Activated CD4-positive, alpha-beta memory T cell treated with anti-CD3 and anti-CD28 coated beads, Interleukin-2, amount 10 ng/mL, durations not matched to agents 7 days and 5 days (primary cell): Measurements from ENCODE around the gene LDHB. TPM values are rescaled to one million over a fixed set of nuclear protein-coding genes. Genes with fewer than 3 reads are reported as not detected.
"Not testable (repeated sequence)": the region's sequence is repeated elsewhere in the genome, so short reads cannot be mapped to it uniquely, and the experiment has no call there.

Experiments used
- CTCF ChIA-PET: fragments of 350-600 bp; sonication (Branson Sonifier 250); formaldehyde crosslinking; loops from one replicate; lab custom pipeline; 2021; ENCODE audit warnings: antibody characterized with exemption, inconsistent platforms; lab: Charles Lee
- POLR2A ChIA-PET: fragments of 350-600 bp; sonication (Branson Sonifier 250); formaldehyde crosslinking; loops from one replicate; lab custom pipeline; 2021; ENCODE audit warnings: antibody characterized with exemption; lab: Charles Lee
- DNase-seq: peaks from one replicate; pipeline ENCODE4 v3.0.0-alpha.2; 2020
- H3K27ac Mint-ChIP-seq: one replicate; pipeline ENCODE4 v1.8.0; 2021; ENCODE audit warnings: mild to moderate bottlenecking, mixed read lengths
- H3K27me3 Mint-ChIP-seq: one replicate; pipeline ENCODE4 v1.8.0; 2021; ENCODE audit warnings: mixed read lengths
- H3K36me3 Mint-ChIP-seq: one replicate; pipeline ENCODE4 v1.8.0; 2021; ENCODE audit warnings: low read depth, mixed read lengths
- H3K4me1 Mint-ChIP-seq: one replicate; pipeline ENCODE4 v1.8.0; 2021; ENCODE audit warnings: mixed read lengths
- H3K4me3 Mint-ChIP-seq: one replicate; pipeline ENCODE4 v1.8.0; 2021; ENCODE audit warnings: mild to moderate bottlenecking, mixed read lengths
- H3K9me3 Mint-ChIP-seq: one replicate; pipeline ENCODE4 v1.8.0; 2021; ENCODE audit warnings: mixed read lengths
- total RNA-seq, 2 experiments: library from RNA; stranded (reverse); gene quantifications; one replicate each; pipeline ENCODE4 v1.2.3, GENCODE V29; 2021

Gene LDHB
- total RNA-seq, 2 experiments from 2014 or later = 955 to 985 TPM

DNA sequence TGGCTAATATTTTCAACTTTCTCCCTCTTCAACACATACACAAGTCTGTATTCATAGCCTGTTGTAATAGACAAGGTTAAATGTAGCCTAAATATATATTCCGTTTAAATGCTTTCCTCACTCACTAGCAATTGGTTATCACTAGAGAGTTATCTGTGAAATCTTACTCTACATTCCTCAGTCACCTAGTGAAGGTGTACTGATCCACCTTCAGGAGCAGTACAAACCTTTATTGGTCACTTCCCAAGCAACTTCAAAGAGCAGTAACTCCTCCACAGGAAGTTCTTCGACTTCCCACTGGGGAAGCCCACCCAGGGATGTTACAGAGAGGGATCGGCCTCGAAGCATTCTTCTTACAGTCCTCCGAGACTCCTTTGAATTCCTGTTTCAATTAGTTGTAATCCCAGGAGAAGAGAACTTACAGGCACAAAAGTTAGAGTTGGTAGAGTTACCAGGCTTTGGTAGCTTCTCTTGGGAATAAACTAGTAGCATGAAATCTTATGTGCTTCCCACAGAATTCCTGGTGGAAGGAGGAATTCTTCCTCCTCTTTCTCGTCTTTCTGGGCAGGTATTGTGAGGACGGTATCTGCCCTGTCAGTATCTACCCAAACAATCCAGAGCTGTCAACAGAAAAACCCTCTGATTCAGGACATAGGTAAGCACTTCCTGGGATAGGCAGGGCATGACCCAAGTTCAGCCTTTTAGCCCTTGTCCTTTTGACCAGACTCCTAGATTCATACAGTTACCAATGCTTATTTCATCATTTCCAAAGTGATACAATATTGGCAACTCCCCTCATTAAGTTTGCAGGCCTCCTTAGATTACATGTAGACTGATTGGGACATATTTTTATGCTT, 53.2 kb downstream of the LDHB start, which contains the start of gene GYS2:
Gene GYS2 (minus strand): TSS at position 603 of the 857 bp plus-strand sequence. CDS start 255 bp downstream, at position 348.
- H3K9me3 Mint-ChIP-seq = no peaks in the 10 kb centered on the region
- no peak within 1 kb of the TSS for H3K4me3 Mint-ChIP-seq
- ChIA-PET POLR2A (no interaction called here), CTCF (interaction anchor here (0.9 to 1.6 kb wide), 2 partner anchors 9 to 76 kb away, joined by 3 to 5 read pairs; no protein-coding TSS in a partner anchor)
- no peaks in the 10 kb centered on the region for H3K36me3 Mint-ChIP-seq
- peaks cover 3% of the 10 kb centered on the region for H3K27me3 Mint-ChIP-seq
- no peaks in the 10 kb centered on the region for H3K4me1 Mint-ChIP-seq
- no peak for DNase-seq
- H3K27ac Mint-ChIP-seq = no peak within 1 kb of the TSS

GRCh38 chr12:21602774-21603173, 54.9 kb downstream of the LDHB start:
- Mint-ChIP-seq H3K9me3 (no peaks in the 10 kb centered on the region), H3K4me3 (no peak overlapping the region), H3K27ac (no peak overlapping the region), H3K36me3 (no peaks in the 10 kb centered on the region), H3K27me3 (peaks cover 3% of the 10 kb centered on the region), H3K4me1 (no peaks in the 10 kb centered on the region)
- POLR2A ChIA-PET = no interaction called here
- DNase-seq = no peak
- CTCF ChIA-PET = no interaction called here

GRCh38 chr12:21600196-21600595, 57.4 kb downstream of the LDHB start:
- no peak for DNase-seq
- Mint-ChIP-seq H3K4me3 (no peak overlapping the region), H3K4me1 (no peaks in the 10 kb centered on the region), H3K9me3 (no peaks in the 10 kb centered on the region), H3K27me3 (peaks cover 3% of the 10 kb centered on the region), H3K27ac (no peak overlapping the region), H3K36me3 (no peaks in the 10 kb centered on the region)
- ChIA-PET POLR2A (no interaction called here), CTCF (no interaction called here)

DNA sequence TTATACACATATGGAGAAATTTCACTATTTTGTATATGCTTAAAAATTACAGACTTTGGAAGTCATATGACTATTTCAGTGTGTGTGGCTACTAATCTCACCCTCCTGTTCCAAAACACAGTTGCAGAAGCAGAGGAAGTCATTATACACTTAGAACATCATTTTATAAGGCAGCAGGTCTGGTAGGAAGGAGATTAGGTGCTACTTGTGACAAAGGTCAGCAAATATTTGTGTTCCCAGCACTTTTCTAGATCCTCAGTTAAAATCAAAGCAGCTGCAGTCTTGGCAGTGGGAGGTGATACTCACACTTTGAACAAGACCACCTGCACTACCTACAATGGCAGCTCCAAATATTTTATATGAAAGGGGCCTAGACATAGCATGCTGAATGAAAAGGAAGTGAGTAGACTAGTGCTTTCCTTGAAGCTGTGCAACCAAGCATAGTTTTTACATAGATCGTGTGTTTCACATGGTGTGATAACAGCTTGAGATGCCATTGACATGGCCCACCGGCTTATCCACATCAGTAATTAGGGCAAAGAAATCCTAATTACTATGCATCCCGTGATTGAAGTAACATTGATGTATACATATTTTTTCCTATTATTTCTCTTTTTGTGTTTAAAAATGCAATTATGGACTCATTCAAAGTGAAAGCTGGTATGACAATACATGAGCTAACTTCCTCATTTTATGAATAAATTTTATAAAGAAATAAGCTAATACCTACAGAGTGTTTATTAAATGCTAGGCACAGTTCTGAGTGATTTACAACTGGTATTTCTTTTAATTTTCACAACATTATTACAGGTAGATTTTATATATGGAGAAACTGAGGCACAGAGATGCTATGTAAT, 58.3 kb downstream of the LDHB start:
- H3K36me3 Mint-ChIP-seq = no peaks in the 10 kb centered on the region
- no peak for DNase-seq
- H3K27me3 Mint-ChIP-seq = peaks cover 3% of the 10 kb centered on the region
- ChIA-PET CTCF (interaction anchor here (1.8 kb wide), 1 partner anchor 11 kb away, joined by 4 read pairs; no protein-coding TSS in a partner anchor), POLR2A (no interaction called here)
- H3K27ac Mint-ChIP-seq = no peak overlapping the region
- H3K4me3 Mint-ChIP-seq = no peak overlapping the region
- peaks cover 2% of the 10 kb centered on the region for H3K9me3 Mint-ChIP-seq
- H3K4me1 Mint-ChIP-seq = no peaks in the 10 kb centered on the region

GRCh38 chr12:21598651-21599050, 59.0 kb downstream of the LDHB start:
- H3K27me3 Mint-ChIP-seq = peaks cover 3% of the 10 kb centered on the region

DNA sequence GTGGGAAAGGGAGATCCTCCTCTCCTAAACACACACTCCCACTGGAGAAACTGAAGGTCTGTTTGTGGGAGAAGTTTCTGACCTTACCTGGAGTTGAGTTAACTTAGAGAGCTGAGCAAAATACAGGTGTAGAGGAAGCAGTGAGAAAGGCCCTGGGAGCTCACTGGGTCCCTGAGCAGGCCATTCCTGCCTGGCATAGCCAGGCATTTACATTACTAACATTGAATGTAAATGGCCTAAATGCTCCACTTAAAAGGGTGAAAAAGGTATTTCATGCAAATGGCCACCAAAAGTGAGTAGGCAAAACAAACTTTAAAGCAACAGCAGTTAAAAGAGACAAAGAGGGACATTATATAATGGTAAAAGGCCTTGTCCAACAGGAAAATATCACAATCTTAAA, 62.3 kb downstream of the LDHB start:
- H3K27ac Mint-ChIP-seq, CTCF ChIA-PET, POLR2A ChIA-PET, H3K4me1 Mint-ChIP-seq, H3K36me3 Mint-ChIP-seq, H3K4me3 Mint-ChIP-seq, H3K27me3 Mint-ChIP-seq, DNase-seq: not testable (repeated sequence)
- H3K9me3 Mint-ChIP-seq = peaks cover 14% of the 10 kb centered on the region

More at GRCh38 chr12:21598651-21599050, 59.0 kb downstream of the LDHB start:
- H3K4me3 Mint-ChIP-seq = no peak overlapping the region
- H3K36me3 Mint-ChIP-seq = no peaks in the 10 kb centered on the region
- no peak for DNase-seq
- no peak overlapping the region for H3K27ac Mint-ChIP-seq
- no peaks in the 10 kb centered on the region for H3K4me1 Mint-ChIP-seq
- ChIA-PET POLR2A (no interaction called here), CTCF (interaction anchor here (1.8 kb wide), 1 partner anchor 12 kb away, joined by 4 read pairs; no protein-coding TSS in a partner anchor)
- H3K9me3 Mint-ChIP-seq = peaks cover 2% of the 10 kb centered on the region

DNA sequence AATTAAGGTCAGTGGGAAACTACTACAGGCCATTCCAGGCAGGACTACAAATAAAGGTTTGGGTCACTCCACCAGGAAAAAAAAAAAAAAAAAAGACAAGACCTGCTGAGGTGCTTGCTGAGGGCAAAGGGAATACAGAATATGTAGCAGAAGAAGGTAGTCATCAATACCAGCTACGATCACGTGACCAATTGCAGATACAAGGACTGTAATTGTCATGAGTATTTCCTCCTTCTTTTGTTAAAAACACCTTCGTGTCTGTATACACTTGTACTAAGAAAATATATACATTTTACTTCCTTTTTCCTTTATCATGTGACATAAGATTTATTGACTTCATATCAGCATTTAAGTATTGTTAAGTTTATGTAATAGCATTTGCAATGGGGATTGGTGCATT, 72.2 kb downstream of the LDHB start:
- ChIA-PET CTCF (no interaction called here), POLR2A (no interaction called here)
- H3K4me1 Mint-ChIP-seq = no peaks in the 10 kb centered on the region
- H3K27ac Mint-ChIP-seq = no peak overlapping the region
- H3K4me3 Mint-ChIP-seq = no peak overlapping the region
- H3K36me3 Mint-ChIP-seq = peaks cover under 1% of the 10 kb centered on the region
- DNase-seq = no peak
- H3K9me3 Mint-ChIP-seq = peaks cover 12% of the 10 kb centered on the region
- no peaks in the 10 kb centered on the region for H3K27me3 Mint-ChIP-seq

Other genes with a start within 250 kb of the LDHB start
- gene PYROXD1, start 220.2 kb downstream of the LDHB start, total RNA-seq = 10 to 100 TPM; 32.8 to 35.8 TPM
- gene RECQL, start 156.2 kb downstream of the LDHB start, total RNA-seq = 100 to 1,000 TPM in 1 of 2 experiments, 10 to 100 TPM in 1; 87.6 to 100 TPM
- gene GOLT1B, start 156.1 kb downstream of the LDHB start, total RNA-seq = 10 to 100 TPM; 44.1 to 57.5 TPM
- gene SPX, start 131.5 kb downstream of the LDHB start, total RNA-seq = 1 to 10 TPM in 1 of 2 experiments, under 1 TPM in 1; 0.88 to 1.1 TPM
- not detected for gene GYS2, start 53.0 kb downstream of the LDHB start, total RNA-seq
- not detected for gene KCNJ8, start 116.9 kb upstream of the LDHB start, total RNA-seq